Fibroblast of villous mesenchyme (primary cell): ENCODE data around the gene CDK2AP2. TPM values are rescaled to one million over a fixed set of nuclear protein-coding genes. Genes with fewer than 3 reads are reported as not detected.
"Not testable (repeated sequence)": the region's sequence is repeated elsewhere in the genome, so short reads cannot be mapped to it uniquely, and the experiment has no call there.

Experiments
- DNase-seq: peaks from one replicate; pipeline ENCODE4 v3.0.0-alpha.2; 2010; ENCODE audit warnings: low read depth
- H3K4me3 ChIP-seq: 2 replicates; pipeline ENCODE4 v1.5.1; 2011; ENCODE audit warnings: low read depth, mild to moderate bottlenecking, low read length
- CTCF ChIP-seq: IDR thresholded peaks from 2 replicates; pipeline ENCODE4 v1.5.1; 2012; ENCODE audit warnings: low read depth, mild to moderate bottlenecking, low read length; ENCODE audit not compliant: insufficient read depth
- total RNA-seq: library from RNA; depleted of rRNA; stranded (reverse); fragments of >200 nt; gene quantifications from 2 replicates; pipeline ENCODE4 v1.2.3, GENCODE V29; 2012

CDK2AP2 gene
- 13.5 and 16.8 TPM in 2 replicates for total RNA-seq

GRCh38 chr11:67507864-67508485, at the start of gene CDK2AP2:
TSS of gene CDK2AP2 (minus strand) at chr11:67508162. CDS start at chr11:67508082, 80 bp downstream.
- no peak for TF ChIP-seq CTCF
- H3K4me3 ChIP-seq, result peak within 1 kb of the TSS; percentile 90
- DNase-seq, result peak; percentile 100

GRCh38 chr11:67556244-67556643, 48.3 kb upstream of the CDK2AP2 start:
- H3K4me3 ChIP-seq, result no peak overlapping the region
- no peak for DNase-seq
- TF ChIP-seq CTCF, result no peak

- H3K4me3 ChIP-seq, DNase-seq: not testable (repeated sequence)
Measured at GRCh38 chr11:67551697-67552096, 43.7 kb upstream of the CDK2AP2 start.

GRCh38 chr11:67551127-67551526, 43.2 kb upstream of the CDK2AP2 start:
- no peak overlapping the region for H3K4me3 ChIP-seq
- no peak for DNase-seq
- no peak for TF ChIP-seq CTCF

GRCh38 chr11:67548555-67549110, 40.7 kb upstream of the CDK2AP2 start:
- no peak overlapping the region for H3K4me3 ChIP-seq
- DNase-seq, result no peak
- TF ChIP-seq CTCF, result no peak

GRCh38 chr11:67548112-67548511, 40.1 kb upstream of the CDK2AP2 start:
- not testable (repeated sequence) for DNase-seq, H3K4me3 ChIP-seq

- no peak overlapping the region for H3K4me3 ChIP-seq
- TF ChIP-seq CTCF, result no peak
- DNase-seq, result no peak
Measured at GRCh38 chr11:67545280-67545679, 37.3 kb upstream of the CDK2AP2 start.

GRCh38 chr11:67544616-67545242, 36.8 kb upstream of the CDK2AP2 start:
- DNase-seq, result peak; percentile 10
- TF ChIP-seq CTCF, result no peak
- H3K4me3 ChIP-seq, result no peak overlapping the region
